ENCODE data around the gene PHF1.

DNA sequence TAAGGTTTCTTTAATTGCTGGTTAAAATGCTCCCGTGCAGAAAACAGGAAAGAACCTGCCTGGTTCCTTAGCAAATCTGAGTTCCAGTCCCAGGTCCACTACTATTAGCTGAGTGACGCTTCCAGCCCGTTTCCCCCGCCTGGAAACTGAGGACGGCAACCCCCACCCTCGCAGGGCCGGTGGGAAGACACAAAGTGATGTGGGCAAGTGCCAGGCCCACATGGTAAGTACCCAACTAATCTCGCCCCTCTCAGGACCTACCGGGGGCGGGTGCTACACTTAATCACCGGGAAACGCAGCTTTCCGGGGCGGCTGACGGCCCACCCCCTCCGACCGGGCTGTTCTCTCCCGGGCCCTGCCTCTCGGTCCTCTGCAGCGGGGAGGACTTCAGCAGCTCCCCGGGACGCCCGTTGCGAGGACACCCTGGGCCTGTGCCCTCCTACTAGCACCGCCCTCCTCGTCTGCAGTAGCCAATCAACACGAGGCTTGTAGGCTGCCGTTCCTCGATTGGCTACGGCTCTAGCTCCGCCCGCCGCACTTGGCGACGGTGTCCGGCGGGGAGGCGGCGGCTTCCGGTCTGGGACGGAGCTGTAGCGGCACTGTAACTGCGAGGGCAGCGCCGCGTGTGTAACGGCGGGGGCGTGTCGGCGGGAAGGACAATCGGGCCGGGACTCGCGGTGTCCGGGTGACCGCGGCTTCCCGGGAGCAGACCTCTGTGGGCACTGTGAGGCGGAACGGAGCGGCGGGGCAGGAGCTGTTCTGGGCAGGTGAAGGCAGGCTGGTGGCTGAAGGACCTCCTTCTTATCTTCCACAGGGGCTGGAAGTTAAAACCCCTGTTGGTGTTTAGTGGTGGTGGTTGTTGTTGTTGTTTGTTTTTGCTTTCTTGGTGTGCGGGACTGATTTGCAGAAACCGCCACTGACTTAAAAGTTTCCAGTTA, 43.5 kb downstream of the PHF1 start, which contains the start of gene ZBTB9:
- TF ChIP-seq CTCF (IDR thresholded peaks at IDR 0.05) (no peak), EP300 (IDR thresholded peaks at IDR 0.05) (no peak), POLR2A (IDR thresholded peaks at IDR 0.05) (peak; percentile 76)
